ENCODE results near the gene KRTAP5-3. TPM values are rescaled to one million over a fixed set of nuclear protein-coding genes. Genes with fewer than 3 reads are reported as not detected.

Gene KRTAP5-3
- total RNA-seq, 4 donors from 2014 or later: 16.2 TPM; not detected in 3

GRCh38 chr11:1645357-1645821 is 37.1 kb upstream of the KRTAP5-3 start:
- DNase-seq (ENCODE audit: low spot score in 2 of 2): no peak
- intact Hi-C loops (cut with DNase I; ENCODE audit: low total_unique reads): no loop called here
- TF ChIP-seq POLR2A (IDR thresholded peaks at IDR 0.05) (no peak), CTCF (IDR thresholded peaks at IDR 0.05) (no peak)
- 77 to 83% methylated on average over 12 of the region's 12 CpGs for WGBS, 2 donors
- no peak overlapping the region for H3K4me3 ChIP-seq (ENCODE audit: low read depth, poor library complexity, severe bottlenecking)

DNA sequence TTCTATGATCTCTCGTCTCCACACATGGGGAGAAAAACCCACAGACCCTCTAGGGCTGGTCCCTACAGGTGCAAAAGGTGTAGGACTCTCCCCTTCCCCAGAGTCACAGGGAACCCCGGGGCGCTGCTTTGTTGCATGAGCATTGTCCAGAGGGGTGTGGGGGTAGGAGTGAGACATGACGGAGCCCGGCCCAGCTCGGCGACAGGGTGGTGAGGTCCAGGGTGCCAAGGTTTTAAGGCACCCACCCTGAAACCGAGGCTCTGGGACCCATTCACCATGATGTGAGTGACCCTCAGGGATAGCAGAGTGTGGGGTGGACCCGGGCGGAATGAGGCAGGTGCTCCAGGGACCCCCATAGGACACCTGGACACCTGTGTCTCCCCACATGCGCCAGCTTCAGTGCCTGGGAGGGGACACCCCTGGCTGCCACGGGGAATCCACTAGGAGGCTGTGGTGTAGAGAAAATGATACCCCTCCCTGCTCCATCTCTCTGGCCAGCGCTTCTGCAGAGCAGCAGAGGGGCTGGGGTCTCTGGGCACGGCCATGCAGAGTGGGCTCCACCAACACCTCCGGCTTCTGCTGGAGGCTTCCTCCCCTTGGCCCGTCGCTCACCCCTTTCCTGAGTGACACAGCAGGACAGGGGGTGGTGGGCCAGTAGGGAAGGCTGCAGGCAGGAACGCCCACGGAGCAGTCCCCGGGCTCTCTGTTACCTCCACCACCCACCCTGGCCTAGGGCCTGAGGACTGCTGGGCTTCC is 36.5 kb upstream of the KRTAP5-3 start:
- intact Hi-C loops (cut with DNase I; ENCODE audit: low total_unique reads): no loop called here
- WGBS, 2 donors: 76 to 87% methylated on average over 15 to 19 of the region's 20 CpGs
- no peak overlapping the region for H3K4me3 ChIP-seq (ENCODE audit: low read depth, poor library complexity, severe bottlenecking)
- TF ChIP-seq POLR2A (IDR thresholded peaks at IDR 0.05): no peak
- no peak for TF ChIP-seq CTCF (IDR thresholded peaks at IDR 0.05)
- DNase-seq (ENCODE audit: low spot score in 2 of 2): no peak

DNA sequence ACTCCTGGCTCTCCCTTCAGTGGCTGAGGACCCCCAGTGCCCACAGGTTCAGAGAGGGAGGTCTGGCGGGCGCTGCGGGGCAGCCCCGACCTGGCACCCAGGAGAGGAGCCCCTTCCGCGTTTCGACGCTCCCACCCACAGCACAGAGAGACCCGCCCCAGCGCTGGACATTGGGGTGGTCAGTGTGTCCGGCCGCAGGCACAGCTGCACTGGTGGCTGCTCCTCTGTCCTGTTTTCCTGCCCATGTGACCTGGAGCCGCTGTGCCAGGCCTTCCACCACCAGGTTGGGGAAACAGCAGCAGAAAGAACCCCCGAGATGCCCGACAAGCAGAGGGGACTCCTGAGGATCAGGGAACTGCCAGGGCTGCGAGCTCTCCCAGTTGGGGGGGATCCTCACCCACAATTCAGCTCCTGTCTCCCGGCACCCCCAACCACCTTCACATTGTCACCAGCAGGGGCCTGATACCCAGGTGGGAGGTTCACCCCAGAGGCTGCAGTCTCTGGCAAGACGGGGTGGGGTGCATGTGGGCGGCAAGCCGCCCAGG is 35.0 kb upstream of the KRTAP5-3 start:
- TF ChIP-seq CTCF (IDR thresholded peaks at IDR 0.05): no peak
- no peak for TF ChIP-seq POLR2A (IDR thresholded peaks at IDR 0.05)
- DNase-seq (ENCODE audit: low spot score in 2 of 2): no peak
- H3K4me3 ChIP-seq (ENCODE audit: low read depth, poor library complexity, severe bottlenecking): no peak overlapping the region
- intact Hi-C loops (cut with DNase I; ENCODE audit: low total_unique reads): no loop called here
- WGBS, 2 donors: 91% methylated on average over 8 to 20 of the region's 20 CpGs

GRCh38 chr11:1642288-1643145 is 34.3 kb upstream of the KRTAP5-3 start:
- intact Hi-C loops (cut with DNase I; ENCODE audit: low total_unique reads): no loop called here
- no peak overlapping the region for H3K4me3 ChIP-seq (ENCODE audit: low read depth, poor library complexity, severe bottlenecking)
- 70 to 73% methylated on average over 14 to 24 of the region's 29 CpGs for WGBS, 2 donors
- no peak for DNase-seq (ENCODE audit: low spot score in 2 of 2)
- TF ChIP-seq CTCF (IDR thresholded peaks at IDR 0.05): no peak
- TF ChIP-seq POLR2A (IDR thresholded peaks at IDR 0.05): no peak

DNA sequence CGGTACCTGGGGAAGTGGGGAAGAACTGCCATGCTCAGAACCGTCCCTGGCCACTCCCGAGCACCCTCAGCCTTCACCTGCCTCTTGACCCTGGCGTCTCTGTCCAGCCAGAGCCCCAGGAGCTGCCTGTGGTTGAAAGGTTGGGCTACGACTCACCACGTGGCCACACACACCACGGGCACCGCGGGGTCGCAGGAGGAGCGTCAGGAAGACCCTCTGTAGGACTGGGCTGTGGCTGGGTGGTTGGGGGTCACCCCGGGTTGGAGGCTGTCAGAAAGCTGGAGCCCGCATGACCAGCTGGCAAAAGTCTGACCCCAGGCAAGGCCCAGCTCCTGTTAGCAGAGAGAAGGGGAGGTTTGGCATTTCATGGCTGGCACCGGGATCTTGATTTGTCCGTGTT is 32.8 kb upstream of the KRTAP5-3 start:
- no peak for TF ChIP-seq CTCF (IDR thresholded peaks at IDR 0.05)
- no peak for TF ChIP-seq POLR2A (IDR thresholded peaks at IDR 0.05)
- H3K4me3 ChIP-seq (ENCODE audit: low read depth, poor library complexity, severe bottlenecking): no peak overlapping the region
- WGBS, 2 donors: 80 to 83% methylated on average over 14 to 15 of the region's 15 CpGs
- intact Hi-C loops (cut with DNase I; ENCODE audit: low total_unique reads): no loop called here
- DNase-seq (ENCODE audit: low spot score in 2 of 2): no peak

Data from lower leg skin (tissue), 4 donors.